ENCODE data around the gene MGAT5B. TPM values are rescaled to one million over a fixed set of nuclear protein-coding genes. Genes with fewer than 3 reads are reported as not detected.

The MGAT5B gene
- total and polyA plus RNA-seq, 9 of the 15 experiments (the other 6 are each of a cell fraction or from before 2014, with no cell fraction given), result 0.09 to 0.43 (median 0.18) TPM; not detected in 4

DNA sequence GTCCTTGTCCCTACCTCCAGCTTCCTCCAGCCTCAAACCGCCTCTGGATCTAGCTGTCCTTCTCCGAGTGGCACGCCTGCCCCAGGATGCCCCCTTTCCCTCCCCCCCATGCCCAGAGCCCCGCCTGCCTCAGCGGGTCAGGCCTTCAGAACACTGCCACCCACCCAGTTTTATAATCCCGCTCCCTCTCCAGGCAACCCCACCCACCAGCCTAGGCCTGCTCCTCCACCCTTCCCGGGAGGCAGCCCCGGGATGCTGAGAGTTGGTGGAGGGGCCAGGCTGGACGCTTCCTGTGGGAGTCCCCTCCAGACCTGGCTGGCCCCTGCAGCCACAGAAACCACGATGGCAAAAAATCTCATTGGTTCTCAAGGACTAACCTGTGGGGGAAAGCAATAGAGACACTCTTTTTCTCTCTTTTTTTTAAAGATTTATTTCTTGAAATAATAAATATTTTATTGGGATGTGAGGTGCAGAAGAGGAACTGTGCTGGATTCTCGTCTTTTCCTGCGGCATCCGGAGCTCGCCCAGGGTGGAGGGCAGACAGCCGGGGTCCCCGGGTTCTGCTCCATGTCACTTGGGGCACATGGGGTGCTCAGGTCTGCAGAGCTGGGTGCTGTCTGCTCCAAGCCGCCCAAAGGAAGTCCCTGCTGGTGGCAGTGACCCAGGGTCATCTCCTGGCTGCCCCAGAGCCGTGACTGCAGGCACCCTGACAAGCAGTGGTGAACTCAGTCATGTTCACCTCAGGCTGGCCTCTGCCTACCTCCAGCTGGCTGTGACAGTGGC, 81.9 kb downstream of the MGAT5B start:
- H3K4me3 ChIP-seq, result no peak overlapping the region
- H3K36me3 ChIP-seq (ENCODE audit: control insufficient read depth, insufficient read depth, low read length), result no peaks in the 10 kb centered on the region
- no peaks in the 10 kb centered on the region for H3K79me2 ChIP-seq (ENCODE audit: control insufficient read depth, insufficient read depth, low read length)
- H3K27ac ChIP-seq (ENCODE audit: extremely low read depth, low read depth, low read length), result no peak overlapping the region
- H2AFZ ChIP-seq (ENCODE audit: low read depth, low read length), result no peak overlapping the region
- no peak for ATAC-seq
- peaks cover 13 to 55% of the 10 kb centered on the region in 2 experiments for H3K27me3 ChIP-seq (ENCODE audit: control insufficient read depth in 2 of 2, insufficient read depth in 2 of 2, low read length in 2 of 2)
- CTCF ChIA-PET (ENCODE audit: low intra/inter-chr PET ratio), result no interaction called here
- in situ Hi-C loops (cut with MboI), result no loop called here
- intact Hi-C loops (cut with micrococcal nuclease), result loop anchor here (10.0 kb wide), 1 partner anchor 85 kb away; the partner anchor contains the start of gene MGAT5B
- DNase-seq (ENCODE audit: extremely low read depth in 1 of 4, low spot score in 3 of 4), result no peak
- H3K9me3 ChIP-seq (replicated peaks; ENCODE audit: control insufficient read depth, insufficient read depth, low read depth, low read length), result no peaks in the 10 kb centered on the region
- 0% methylated on average over 13 of the region's 18 CpGs for WGBS (ENCODE audit: insufficient coverage, low coverage, missing lambda C conversion rate)
- peaks cover 8% of the 10 kb centered on the region for H4K20me1 ChIP-seq (replicated peaks; ENCODE audit: control insufficient read depth, insufficient read depth, low read length)
- peaks cover 0 to 6% of the 10 kb centered on the region in 2 experiments; a peak in 1 of 5 replicates for H3K4me1 ChIP-seq (replicated peaks in 1 of 2; ENCODE audit: control insufficient read depth in 2 of 2, insufficient read depth in 2 of 2, low read length in 2 of 2)
- H3K9me1 ChIP-seq (ENCODE audit: control insufficient read depth, insufficient read depth, low read length), result no peaks in the 10 kb centered on the region
- no peak overlapping the region for H3K4me2 ChIP-seq (ENCODE audit: insufficient read depth, low read length)
- POLR2A ChIA-PET, result interaction anchor here (0.6 kb wide), 2 partner anchors 135 to 378 kb away, joined by 3 to 4 read pairs; no protein-coding TSS in a partner anchor
- no TSS peak for BruUV-seq (replicated peaks)
- FAIRE-seq, result no peak
- no peak for TF ChIP-seq ELK3 (CRISPR knock-in tag; IDR thresholded peaks at IDR 0.05)
- TF ChIP-seq STAT5A (IDR thresholded peaks at IDR 0.05; ENCODE audit: borderline replicate concordance, low read length), result no peak
- no peak for TF ChIP-seq ZNF75A (CRISPR knock-in tag; IDR thresholded peaks at IDR 0.05)
- no peak for TF ChIP-seq ZBTB8A (IDR thresholded peaks at IDR 0.05; ENCODE audit: partially characterized antibody)
- no peak for TF ChIP-seq ARHGAP35 (IDR thresholded peaks at IDR 0.05; ENCODE audit: partially characterized antibody)
- TF ChIP-seq SRSF7 (optimal IDR thresholded peaks at IDR 0.05; ENCODE audit: low read depth, low read length), result no peak
- TF ChIP-seq NCOA1 (IDR thresholded peaks at IDR 0.05; ENCODE audit: low read depth), result no peak
- no peak for TF ChIP-seq MAFF (IDR thresholded peaks at IDR 0.05; ENCODE audit: low read length)
- no peak for TF ChIP-seq SP2 (IDR thresholded peaks at IDR 0.05; ENCODE audit: extremely low read depth, low read depth, low read length, poor library complexity, severe bottlenecking)
- no peak overlapping the region; a peak in 1 of 4 replicates for H3K9ac ChIP-seq (ENCODE audit: insufficient read depth in 1 of 2, low read depth in 2 of 2, low read length in 2 of 2)
